HG02759 (cell line): ENCODE measurements around the gene SERTAD4.
"Not testable (repeated sequence)": the region's sequence is repeated elsewhere in the genome, so short reads cannot be mapped to it uniquely, and the experiment has no call there.

ENCODE experiments used
- ATAC-seq: cut with Tn5 transposase; IDR thresholded peaks from one replicate; pipeline ENCODE4 v1.9.1; 2021; ENCODE audit warnings: mild to moderate bottlenecking, moderate library complexity; ENCODE audit not compliant: unreplicated experiment

The SERTAD4 gene

GRCh38 chr1:210257698-210258529, 25.3 kb downstream of the SERTAD4 start:
- ATAC-seq: no peak

DNA sequence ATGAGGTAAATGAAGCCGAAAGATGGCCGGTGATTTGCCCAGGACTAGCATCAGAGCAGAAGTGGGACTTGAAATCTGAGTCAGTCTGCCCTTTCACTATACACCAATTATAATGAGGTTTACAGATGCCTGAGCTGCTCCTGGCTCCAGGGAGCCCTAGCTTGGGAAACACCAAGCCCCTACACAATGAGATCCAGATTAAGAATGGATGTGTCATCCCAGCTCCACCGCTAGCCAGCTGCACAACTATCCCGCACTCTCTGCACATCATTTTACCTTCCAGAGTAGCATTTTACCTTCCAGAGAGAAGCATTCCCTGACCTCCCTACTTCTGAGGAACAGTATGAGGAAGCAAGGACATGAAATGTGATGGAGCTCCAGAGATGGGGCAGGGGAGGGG, 27.0 kb downstream of the SERTAD4 start:
- no peak for ATAC-seq

DNA sequence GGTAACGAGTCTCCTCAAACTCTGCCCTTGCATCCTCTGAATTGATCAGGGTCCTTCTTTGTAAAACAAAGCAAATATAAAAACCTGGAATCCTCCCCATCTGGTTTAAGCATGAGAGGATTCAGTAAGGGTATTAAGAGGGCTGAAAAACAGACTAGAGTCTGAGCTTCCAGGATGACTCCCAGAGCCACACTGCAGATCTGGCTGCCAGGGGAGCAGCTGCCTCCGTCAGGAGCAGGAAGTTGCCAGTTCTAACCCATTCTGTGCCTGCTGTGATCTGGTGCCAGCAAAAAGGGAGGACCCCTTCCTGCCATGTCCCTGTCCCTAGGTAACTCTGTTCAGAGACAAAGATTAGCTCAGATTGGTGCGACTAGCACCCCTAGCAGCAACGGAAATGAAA, 27.5 kb downstream of the SERTAD4 start:
- no peak for ATAC-seq

- ATAC-seq: no peak
Observed at GRCh38 chr1:210262167-210262896, 29.7 kb downstream of the SERTAD4 start.

DNA sequence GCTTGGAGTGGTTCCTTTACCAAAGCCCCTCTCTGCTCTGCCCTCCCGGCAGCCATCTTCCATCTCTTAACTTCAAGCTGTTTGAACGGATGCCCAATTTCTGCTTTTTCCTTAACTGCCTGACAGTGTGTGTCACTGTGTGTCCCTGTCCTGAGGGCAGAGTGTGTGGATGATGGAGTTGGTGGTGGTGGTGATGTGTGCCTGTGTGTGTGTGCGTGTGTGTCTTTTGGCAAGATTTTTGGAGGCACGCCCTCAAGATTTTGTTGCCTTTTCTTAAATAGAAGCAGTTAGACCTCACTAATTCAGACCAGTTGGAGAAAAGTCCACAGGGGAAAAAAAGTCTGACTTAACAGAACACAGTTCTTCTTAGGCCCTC, 30.3 kb downstream of the SERTAD4 start:
- ATAC-seq: no peak

- ATAC-seq: no peak
Observed at GRCh38 chr1:210263963-210264362, 31.4 kb downstream of the SERTAD4 start.

- ATAC-seq: no peak
Observed at GRCh38 chr1:210264496-210265380, 32.1 kb downstream of the SERTAD4 start.

GRCh38 chr1:210265392-210265955, 32.9 kb downstream of the SERTAD4 start:
- not testable (repeated sequence) for ATAC-seq

DNA sequence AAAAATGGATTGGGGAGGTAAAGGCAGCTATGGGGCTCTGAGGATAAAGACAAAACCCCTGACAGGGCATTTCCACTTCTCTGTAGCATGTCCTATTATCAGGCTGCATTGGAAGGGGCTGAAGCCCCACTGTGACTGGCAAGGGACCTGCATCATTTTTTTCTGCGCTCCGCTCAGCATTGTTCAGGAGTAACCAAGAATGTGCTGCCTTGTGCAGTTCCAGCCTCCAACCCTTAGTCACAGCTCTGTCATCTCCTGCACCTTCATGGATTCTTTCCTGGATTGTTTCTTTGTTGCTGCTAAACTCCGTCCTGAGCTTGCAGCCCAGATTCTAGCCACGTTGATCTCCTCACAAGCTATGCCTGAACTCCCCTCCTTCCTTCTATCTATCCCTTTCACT, 37.4 kb downstream of the SERTAD4 start:
- ATAC-seq: no peak

GRCh38 chr1:210272666-210273065, 40.1 kb downstream of the SERTAD4 start:
- ATAC-seq: no peak

GRCh38 chr1:210280221-210280620, 47.6 kb downstream of the SERTAD4 start:
- no peak for ATAC-seq

GRCh38 chr1:210288116-210288515, 55.5 kb downstream of the SERTAD4 start:
- no peak for ATAC-seq

DNA sequence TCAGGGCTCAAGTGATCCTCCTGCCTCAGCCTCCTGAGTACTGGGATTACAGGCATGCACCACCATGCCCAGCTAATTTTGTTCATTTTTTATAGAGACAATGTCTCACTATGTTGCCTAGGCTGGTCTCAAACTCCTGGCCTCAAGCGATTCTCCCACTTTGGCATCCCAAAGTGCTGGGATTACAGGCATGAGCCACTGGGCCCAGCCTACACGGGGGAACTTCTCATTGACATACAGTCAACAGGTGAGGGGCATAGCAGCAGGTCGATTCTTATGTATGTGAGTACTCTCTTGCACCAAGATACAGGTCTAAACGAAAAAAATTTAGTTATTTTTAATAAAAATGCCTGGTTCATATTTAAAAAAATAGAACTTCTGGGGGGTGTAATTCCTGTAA, 56.7 kb downstream of the SERTAD4 start:
- no peak for ATAC-seq

DNA sequence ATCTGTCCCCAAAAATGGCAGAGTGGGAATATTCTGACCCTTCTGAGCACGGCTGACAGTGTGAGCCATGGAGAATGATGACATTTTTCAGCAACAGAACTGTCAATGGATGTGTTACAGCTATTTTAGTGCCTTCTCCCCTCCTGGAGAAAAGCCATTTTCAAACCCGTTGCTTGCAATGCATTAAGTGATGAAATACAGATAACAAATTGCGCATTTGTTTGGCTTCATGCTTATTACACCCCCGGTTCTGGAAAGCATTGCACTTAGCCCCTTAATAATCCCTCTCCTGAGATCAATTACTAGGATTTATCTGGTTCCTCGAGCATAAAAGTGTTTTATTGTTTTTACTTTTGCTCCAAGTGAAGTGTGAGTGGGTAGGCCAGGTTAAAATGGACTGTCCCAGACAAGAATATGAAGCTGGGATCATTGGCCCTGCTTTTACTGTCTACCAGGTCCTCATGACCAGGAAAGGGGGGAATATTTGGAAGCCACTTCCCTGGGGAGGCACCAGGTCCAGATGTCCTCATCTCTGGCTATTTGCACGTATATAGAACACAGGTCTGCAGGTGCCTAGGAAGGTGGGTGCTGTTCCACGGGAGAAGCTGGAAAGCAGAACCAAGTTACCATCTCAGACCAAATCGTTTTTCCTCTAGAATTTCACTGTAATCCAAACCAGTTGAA, 58.6 kb downstream of the SERTAD4 start:
- ATAC-seq: no peak

DNA sequence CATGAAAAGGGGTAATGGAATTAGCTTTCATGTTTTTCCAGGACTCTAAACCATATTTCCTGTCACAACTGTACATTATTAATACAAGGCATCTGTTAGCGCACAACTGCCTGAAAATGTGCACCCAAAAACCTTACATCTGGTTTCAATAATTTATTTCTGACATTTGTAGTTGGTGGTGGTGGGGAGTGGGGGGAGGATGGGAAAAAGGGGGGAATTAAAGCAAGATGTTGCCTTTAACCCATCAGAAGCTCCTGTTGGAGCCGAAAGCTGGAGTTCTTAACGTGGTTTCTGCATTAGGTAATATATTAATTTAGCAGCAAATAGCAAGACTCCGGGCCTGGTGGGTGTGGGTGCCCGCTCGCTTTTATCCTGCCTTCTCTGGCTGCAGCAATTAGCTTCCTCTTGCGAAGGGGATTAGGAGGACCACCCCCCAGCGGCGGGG, 59.2 kb downstream of the SERTAD4 start:
- no peak for ATAC-seq

DNA sequence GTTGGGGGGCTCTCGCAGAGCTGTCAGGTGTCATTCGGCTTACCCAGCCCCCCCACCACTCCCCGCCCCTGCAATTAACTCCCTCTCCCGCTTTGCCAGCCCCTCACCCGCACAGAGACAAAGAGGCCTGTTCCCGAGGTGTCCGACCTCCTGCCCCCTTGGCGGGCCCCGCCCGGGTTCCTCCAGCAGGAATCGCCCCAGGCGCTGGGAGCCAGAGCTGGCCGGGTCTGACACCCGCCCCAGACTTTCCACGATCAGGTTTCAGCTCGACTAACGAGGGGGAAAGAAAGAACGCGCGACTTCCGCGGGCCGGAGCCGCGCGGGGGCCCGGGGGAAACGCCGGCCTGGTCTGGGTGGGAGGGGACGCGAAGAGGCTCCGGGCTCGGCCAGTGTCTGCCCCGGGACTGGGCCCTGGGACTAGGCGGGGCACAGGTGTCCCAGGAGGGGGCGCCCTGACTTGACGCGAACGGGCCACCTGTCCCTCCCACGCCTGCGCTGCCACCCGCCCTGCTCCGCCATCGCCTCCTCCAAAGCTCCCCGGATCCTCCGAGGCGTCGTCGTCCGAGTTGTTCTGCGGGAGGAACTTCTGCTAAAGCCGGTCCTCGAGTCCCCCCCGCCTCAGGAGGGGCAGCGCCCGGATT, 59.8 kb downstream of the SERTAD4 start:
- peak; percentile 83 for ATAC-seq

- ATAC-seq: no peak
Observed at GRCh38 chr1:210293171-210293607, 60.6 kb downstream of the SERTAD4 start.

DNA sequence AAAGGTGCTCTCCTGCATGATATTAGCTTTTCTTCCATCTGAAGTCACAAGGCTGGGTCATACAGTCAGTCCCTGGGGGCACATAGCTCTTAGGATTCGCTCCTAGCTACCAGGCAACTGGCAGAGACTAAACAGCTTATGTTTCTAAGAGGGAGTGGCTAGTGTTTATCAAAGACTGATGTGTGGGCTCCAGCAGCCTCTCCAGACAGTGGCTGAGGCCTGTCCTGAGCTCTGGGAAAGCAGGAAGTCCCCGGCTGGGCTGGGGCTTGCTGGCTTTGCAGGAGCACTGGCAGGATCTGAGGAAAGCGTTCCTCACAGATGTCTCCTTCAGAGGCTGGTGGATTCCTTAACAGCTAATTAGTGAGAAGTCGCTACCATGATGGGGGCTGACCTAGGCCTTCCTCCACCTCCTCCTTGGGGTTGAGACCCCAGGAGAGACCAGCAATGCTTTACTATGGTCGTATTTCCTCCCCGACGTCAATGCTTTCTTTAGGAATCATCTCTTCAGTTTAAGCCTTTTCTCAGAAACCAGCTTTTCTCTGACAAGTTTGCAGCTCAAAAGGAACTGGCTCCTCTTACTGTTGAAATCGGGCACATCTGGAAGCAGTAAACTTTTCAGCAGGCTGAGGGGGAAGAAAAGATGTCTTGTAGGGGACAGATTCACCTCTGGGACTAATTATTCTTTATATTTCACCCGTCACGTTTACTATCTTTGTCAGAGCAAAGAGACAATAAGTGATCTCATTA, 62.6 kb downstream of the SERTAD4 start:
- ATAC-seq: no peak
